Spinal cord (tissue), 10 donors: ENCODE measurements around the gene SPHKAP. TPM values are rescaled to one million over a fixed set of nuclear protein-coding genes. Genes with fewer than 3 reads are reported as not detected.
A peak's percentile ranks its signal among the peaks of the same experiment; 100 is the strongest.
"Not testable (repeated sequence)": the region's sequence is repeated elsewhere in the genome, so short reads cannot be mapped to it uniquely, and the experiment has no call there.

Experiments
- DNase-seq, 6 donors: peaks; one replicate each; pipeline versions ENCODE4 v3.0.0 to v3.0.0-alpha.2; 2013 to 2015; ENCODE audit warnings: low spot score in 6 of 6, low read depth in 4 of 6
- H3K27ac ChIP-seq: one replicate; pipeline ENCODE4 v1.5.1; 2013; ENCODE audit warnings: low read depth, low read length, control low read depth
- H3K27me3 ChIP-seq: one replicate; pipeline ENCODE4 v1.6.1; 2013; ENCODE audit warnings: low read length; ENCODE audit not compliant: control insufficient read depth, insufficient read depth
- H3K36me3 ChIP-seq: one replicate; pipeline ENCODE4 v1.6.1; 2013; ENCODE audit warnings: low read length; ENCODE audit not compliant: control insufficient read depth, insufficient read depth
- H3K4me1 ChIP-seq: one replicate; pipeline ENCODE4 v1.6.1; 2013; ENCODE audit warnings: low read length; ENCODE audit not compliant: control insufficient read depth, insufficient read depth
- H3K4me3 ChIP-seq: one replicate; pipeline ENCODE4 v1.5.1; 2013; ENCODE audit warnings: low read depth, low read length, control low read depth
- H3K9me3 ChIP-seq: one replicate; pipeline ENCODE4 v1.6.1; 2013; ENCODE audit warnings: low read length; ENCODE audit not compliant: control insufficient read depth, insufficient read depth
- WGBS: methylation state at CpG from one replicate; pipeline ENCODE4 v1.1.5; 2013; ENCODE audit warnings: missing lambda C conversion rate; ENCODE audit not compliant: insufficient coverage; 5-methylcytosine and 5-hydroxymethylcytosine counted together
- polyA plus RNA-seq, 2 donors: library from polyadenylated mRNA; unstranded; fragments of 120-200 nt; gene quantifications; one replicate each; pipeline ENCODE4 v1.2.1, GENCODE V29; 2013; ENCODE audit not compliant: insufficient read length in 2 of 2
- total RNA-seq, 2 donors: library from RNA; depleted of rRNA in 1 of 2; stranded (reverse); fragments of 120-200 nt in 1 of 2; fragments of >200 nt in 1 of 2; gene quantifications; one replicate each; pipeline versions ENCODE4 v1.2.3 to v1.2.4, GENCODE V29; 2013 to 2014
- donor health status: healthy.

SPHKAP gene
- total and polyA plus RNA-seq, 4 donors: 6.9 to 33.7 (median 10.0) TPM

DNA sequence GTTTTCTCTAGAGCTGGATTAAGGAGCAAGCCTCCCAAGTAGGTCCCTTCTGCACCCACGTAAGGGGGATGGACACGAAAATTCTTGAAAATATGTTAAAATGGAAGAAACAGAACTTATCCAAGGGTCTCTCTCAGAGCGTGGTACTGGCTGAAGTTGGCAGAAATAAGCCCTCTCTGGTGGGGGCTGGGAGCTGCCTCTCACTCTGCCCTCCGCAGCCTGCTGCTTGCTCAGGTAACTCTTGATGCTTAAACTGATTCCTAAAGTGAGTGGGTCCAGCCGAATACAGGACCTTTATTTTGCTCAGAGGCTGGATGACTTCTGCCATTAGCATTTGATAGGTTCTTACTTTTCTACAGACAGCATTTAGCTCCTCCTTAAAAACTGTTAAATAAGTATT, 78.1 kb downstream of the SPHKAP start:
- 87% methylated on average over 5 of the region's 5 CpGs for WGBS
- Histone ChIP-seq H3K4me1 (no peaks in the 10 kb centered on the region), H3K4me3 (no peak overlapping the region), H3K36me3 (no peaks in the 10 kb centered on the region), H3K27ac (no peak overlapping the region), H3K9me3 (no peaks in the 10 kb centered on the region), H3K27me3 (no peaks in the 10 kb centered on the region)
- DNase-seq: no peak

GRCh38 chr2:228102949-228103348, 78.5 kb downstream of the SPHKAP start:
- 97% methylated on average over 3 of the region's 4 CpGs for WGBS
- no peak overlapping the region for H3K4me3 ChIP-seq
- H3K36me3 ChIP-seq: no peaks in the 10 kb centered on the region
- H3K27me3 ChIP-seq: no peaks in the 10 kb centered on the region
- DNase-seq: no peak
- no peaks in the 10 kb centered on the region for H3K9me3 ChIP-seq
- H3K4me1 ChIP-seq: no peaks in the 10 kb centered on the region
- H3K27ac ChIP-seq: no peak overlapping the region

GRCh38 chr2:228094377-228094921, 87.0 kb downstream of the SPHKAP start:
- Histone ChIP-seq H3K27me3 (no peaks in the 10 kb centered on the region), H3K9me3 (peaks cover 2% of the 10 kb centered on the region), H3K4me1 (no peaks in the 10 kb centered on the region), H3K27ac (no peak overlapping the region), H3K36me3 (no peaks in the 10 kb centered on the region), H3K4me3 (no peak overlapping the region)
- no peak for DNase-seq
- WGBS: 95% methylated on average over 4 of the region's 6 CpGs

GRCh38 chr2:228092056-228092455, 89.4 kb downstream of the SPHKAP start:
- no peak overlapping the region for H3K4me3 ChIP-seq
- H3K36me3 ChIP-seq: no peaks in the 10 kb centered on the region
- DNase-seq: no peak
- H3K4me1 ChIP-seq: no peaks in the 10 kb centered on the region
- H3K9me3 ChIP-seq: peaks cover 2% of the 10 kb centered on the region
- H3K27ac ChIP-seq: no peak overlapping the region
- WGBS: no CpG with 5 or more reads among the region's 9 CpGs
- H3K27me3 ChIP-seq: no peaks in the 10 kb centered on the region

DNA sequence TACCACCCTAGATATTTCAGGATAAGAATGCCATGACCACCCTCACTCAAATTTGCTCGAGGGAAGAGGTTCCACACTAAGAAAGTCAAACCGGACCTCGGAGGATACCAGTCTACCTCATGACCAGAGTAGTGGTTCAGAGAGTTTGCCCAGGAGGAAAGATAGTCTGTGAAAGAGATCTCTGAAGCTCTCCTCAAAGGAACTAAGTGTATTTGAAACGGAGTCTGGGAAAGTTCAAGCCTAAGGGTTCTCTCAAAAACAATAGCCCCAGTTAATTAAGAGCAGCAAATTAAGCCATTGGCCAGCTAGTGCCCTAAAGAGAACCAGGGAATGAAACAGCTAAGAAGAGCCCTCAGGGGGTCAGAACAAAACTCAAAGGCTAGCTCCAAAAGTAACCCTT, 94.9 kb downstream of the SPHKAP start:
- 93% methylated on average over 2 of the region's 4 CpGs for WGBS

GRCh38 chr2:228084717-228085116, 96.8 kb downstream of the SPHKAP start:
- Histone ChIP-seq H3K4me1 (no peaks in the 10 kb centered on the region), H3K27me3 (no peaks in the 10 kb centered on the region), H3K9me3 (no peaks in the 10 kb centered on the region), H3K27ac (no peak overlapping the region), H3K4me3 (no peak overlapping the region), H3K36me3 (no peaks in the 10 kb centered on the region)
- peak in 1 of 6 donors; percentile 16 for DNase-seq
- no CpG with 5 or more reads among the region's 2 CpGs for WGBS

More for the DNA sequence above, 94.9 kb downstream of the SPHKAP start:
- no peaks in the 10 kb centered on the region for H3K9me3 ChIP-seq
- no peak overlapping the region for H3K27ac ChIP-seq
- H3K4me1 ChIP-seq: no peaks in the 10 kb centered on the region
- H3K4me3 ChIP-seq: no peak overlapping the region
- DNase-seq: no peak
- no peaks in the 10 kb centered on the region for H3K36me3 ChIP-seq
- H3K27me3 ChIP-seq: no peaks in the 10 kb centered on the region

GRCh38 chr2:228083131-228083530, 98.4 kb downstream of the SPHKAP start:
- no peaks in the 10 kb centered on the region for H3K27me3 ChIP-seq
- H3K27ac ChIP-seq: no peak overlapping the region
- H3K4me3 ChIP-seq: no peak overlapping the region
- WGBS: no CpG with 5 or more reads among the region's 2 CpGs
- peaks cover 2% of the 10 kb centered on the region for H3K9me3 ChIP-seq
- DNase-seq: no peak
- H3K4me1 ChIP-seq: no peaks in the 10 kb centered on the region
- no peaks in the 10 kb centered on the region for H3K36me3 ChIP-seq

- Histone ChIP-seq H3K36me3 (no peaks in the 10 kb centered on the region), H3K4me3 (no peak overlapping the region), H3K27me3 (no peaks in the 10 kb centered on the region), H3K4me1 (no peaks in the 10 kb centered on the region), H3K9me3 (peaks cover 2% of the 10 kb centered on the region), H3K27ac (no peak overlapping the region)
- DNase-seq: no peak
- no CpG with 5 or more reads among the region's 3 CpGs for WGBS
Observed at GRCh38 chr2:228082571-228082970, 98.9 kb downstream of the SPHKAP start.

- Histone ChIP-seq H3K27me3 (no peaks in the 10 kb centered on the region), H3K4me3 (no peak overlapping the region), H3K27ac (no peak overlapping the region), H3K9me3 (peaks cover 2% of the 10 kb centered on the region), H3K36me3 (no peaks in the 10 kb centered on the region), H3K4me1 (no peaks in the 10 kb centered on the region)
- no peak for DNase-seq
- WGBS: 97% methylated on average over 3 of the region's 3 CpGs
Observed at GRCh38 chr2:228079194-228079593, 102.3 kb downstream of the SPHKAP start.

DNA sequence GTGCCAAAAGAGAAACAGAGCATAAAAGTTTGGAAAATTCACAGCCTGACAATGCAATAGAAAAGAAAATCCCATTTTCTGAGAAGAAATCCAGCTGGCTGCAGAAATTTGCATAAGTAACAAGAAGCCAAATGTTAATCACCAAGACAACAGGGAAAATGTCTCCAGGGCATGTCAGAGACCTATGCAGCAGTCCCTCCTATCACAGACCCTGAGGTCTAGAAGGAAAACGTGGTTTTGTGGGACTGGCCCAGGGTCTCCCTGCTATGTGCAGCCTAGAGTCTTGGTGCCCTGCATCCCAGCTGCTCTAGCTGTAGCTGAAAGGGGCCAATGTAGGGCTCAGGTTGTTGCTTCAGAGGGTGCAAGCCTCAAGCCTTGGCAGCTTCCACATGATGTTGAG, 104.8 kb downstream of the SPHKAP start:
- not testable (repeated sequence) for DNase-seq
- 50% methylated on average over 1 of the region's 1 CpG for WGBS

More for the DNA sequence above, 104.8 kb downstream of the SPHKAP start:
- not testable (repeated sequence) for H3K4me3 ChIP-seq, H3K27ac ChIP-seq, H3K36me3 ChIP-seq, H3K4me1 ChIP-seq, H3K27me3 ChIP-seq, H3K9me3 ChIP-seq
